ENCODE data around the gene LDB2. TPM values are rescaled to one million over a fixed set of nuclear protein-coding genes. Genes with fewer than 3 reads are reported as not detected.
A peak's percentile ranks its signal among the peaks of the same experiment; 100 is the strongest.

Gene LDB2
- total RNA-seq, 1 donor from 2014 or later = 137 TPM

DNA sequence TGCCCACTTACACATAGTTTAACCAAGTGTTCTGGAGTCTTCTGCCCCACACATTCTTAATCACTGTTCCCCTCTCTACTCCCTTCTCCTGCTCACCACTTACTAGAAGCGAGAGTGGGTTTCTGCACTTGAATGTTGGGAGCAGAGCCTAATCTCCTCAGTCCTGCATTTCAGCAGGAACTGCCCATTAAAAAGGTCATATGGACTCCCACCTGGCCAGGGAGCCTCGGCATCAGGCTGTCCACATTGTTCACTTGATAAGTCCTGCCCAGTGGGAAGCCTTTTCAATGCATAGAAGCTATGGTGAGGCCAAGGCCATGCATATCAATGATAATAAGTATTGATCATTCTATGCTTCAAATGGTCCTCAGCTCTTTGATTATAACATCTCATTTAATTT, 144.3 kb downstream of the LDB2 start:
- no peak for DNase-seq (ENCODE audit: low spot score in 2 of 2)
- H3K4me1 ChIP-seq = peaks cover 0 to 2% of the 10 kb centered on the region in 2 donors
- H3K9me3 ChIP-seq = no peaks in the 10 kb centered on the region
- no peak overlapping the region for H3K4me3 ChIP-seq
- H3K27me3 ChIP-seq = no peaks in the 10 kb centered on the region
- TF ChIP-seq, protein P1, sequence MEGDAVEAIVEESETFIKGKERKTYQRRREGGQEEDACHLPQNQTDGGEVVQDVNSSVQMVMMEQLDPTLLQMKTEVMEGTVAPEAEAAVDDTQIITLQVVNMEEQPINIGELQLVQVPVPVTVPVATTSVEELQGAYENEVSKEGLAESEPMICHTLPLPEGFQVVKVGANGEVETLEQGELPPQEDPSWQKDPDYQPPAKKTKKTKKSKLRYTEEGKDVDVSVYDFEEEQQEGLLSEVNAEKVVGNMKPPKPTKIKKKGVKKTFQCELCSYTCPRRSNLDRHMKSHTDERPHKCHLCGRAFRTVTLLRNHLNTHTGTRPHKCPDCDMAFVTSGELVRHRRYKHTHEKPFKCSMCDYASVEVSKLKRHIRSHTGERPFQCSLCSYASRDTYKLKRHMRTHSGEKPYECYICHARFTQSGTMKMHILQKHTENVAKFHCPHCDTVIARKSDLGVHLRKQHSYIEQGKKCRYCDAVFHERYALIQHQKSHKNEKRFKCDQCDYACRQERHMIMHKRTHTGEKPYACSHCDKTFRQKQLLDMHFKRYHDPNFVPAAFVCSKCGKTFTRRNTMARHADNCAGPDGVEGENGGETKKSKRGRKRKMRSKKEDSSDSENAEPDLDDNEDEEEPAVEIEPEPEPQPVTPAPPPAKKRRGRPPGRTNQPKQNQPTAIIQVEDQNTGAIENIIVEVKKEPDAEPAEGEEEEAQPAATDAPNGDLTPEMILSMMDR (IDR thresholded peaks at IDR 0.05) = no peak
- no peak overlapping the region for H3K27ac ChIP-seq
- H3K36me3 ChIP-seq = no peaks in the 10 kb centered on the region
- intact Hi-C loops (cut with DNase I) = loop anchor here (10.0 kb wide), 1 partner anchor 239 kb away; no protein-coding TSS in a partner anchor

GRCh38 chr4:16752150-16752549, 146.3 kb downstream of the LDB2 start:
- intact Hi-C loops (cut with DNase I) = loop anchor here (10.0 kb wide), 1 partner anchor 237 kb away; no protein-coding TSS in a partner anchor
- no peak for DNase-seq (ENCODE audit: low spot score in 2 of 2)
- TF ChIP-seq, protein P1 (IDR thresholded peaks at IDR 0.05) = peak in 1 of 3 experiments; percentile 22

GRCh38 chr4:16750882-16751642, 147.4 kb downstream of the LDB2 start:
- Histone ChIP-seq H3K9me3 (no peaks in the 10 kb centered on the region), H3K27ac (no peak overlapping the region), H3K27me3 (no peaks in the 10 kb centered on the region), H3K36me3 (no peaks in the 10 kb centered on the region), H3K4me1 (no peaks in the 10 kb centered on the region), H3K4me3 (no peak overlapping the region)
- intact Hi-C loops (cut with DNase I) = loop anchor here (10.0 kb wide), 1 partner anchor 236 kb away; no protein-coding TSS in a partner anchor
- DNase-seq (ENCODE audit: low spot score in 2 of 2) = no peak
- TF ChIP-seq, protein P1 (IDR thresholded peaks at IDR 0.05) = no peak

More at GRCh38 chr4:16752150-16752549, 146.3 kb downstream of the LDB2 start:
- Histone ChIP-seq H3K4me3 (no peak overlapping the region), H3K4me1 (peaks cover 0 to 2% of the 10 kb centered on the region in 2 donors), H3K27me3 (no peaks in the 10 kb centered on the region), H3K36me3 (no peaks in the 10 kb centered on the region), H3K27ac (no peak overlapping the region), H3K9me3 (no peaks in the 10 kb centered on the region)

DNA sequence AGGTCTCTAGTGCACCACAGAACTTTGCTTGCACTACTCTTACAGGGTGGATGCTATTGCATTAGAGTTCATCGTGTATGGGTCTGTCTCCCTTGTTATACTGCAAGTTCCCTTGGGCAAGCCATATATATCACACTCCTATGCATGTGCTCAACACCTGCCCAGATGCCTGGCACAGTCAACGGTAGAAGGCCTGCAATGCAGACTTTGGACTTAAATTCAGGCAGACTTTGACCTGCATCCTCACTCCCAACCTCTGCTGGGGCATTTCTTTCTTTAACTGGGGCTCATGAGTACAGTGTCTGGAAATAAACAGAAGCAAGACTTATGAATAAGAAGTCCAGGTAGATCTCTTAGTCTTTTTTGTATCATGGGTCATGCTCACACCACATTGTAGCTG, 148.2 kb downstream of the LDB2 start:
- no peak for DNase-seq (ENCODE audit: low spot score in 2 of 2)
- Histone ChIP-seq H3K27me3 (no peaks in the 10 kb centered on the region), H3K27ac (no peak overlapping the region), H3K4me3 (no peak overlapping the region), H3K4me1 (no peaks in the 10 kb centered on the region), H3K9me3 (no peaks in the 10 kb centered on the region), H3K36me3 (no peaks in the 10 kb centered on the region)
- TF ChIP-seq, protein P1 (IDR thresholded peaks at IDR 0.05) = no peak
- intact Hi-C loops (cut with DNase I) = loop anchor here (10.0 kb wide), 1 partner anchor 235 kb away; no protein-coding TSS in a partner anchor

DNA sequence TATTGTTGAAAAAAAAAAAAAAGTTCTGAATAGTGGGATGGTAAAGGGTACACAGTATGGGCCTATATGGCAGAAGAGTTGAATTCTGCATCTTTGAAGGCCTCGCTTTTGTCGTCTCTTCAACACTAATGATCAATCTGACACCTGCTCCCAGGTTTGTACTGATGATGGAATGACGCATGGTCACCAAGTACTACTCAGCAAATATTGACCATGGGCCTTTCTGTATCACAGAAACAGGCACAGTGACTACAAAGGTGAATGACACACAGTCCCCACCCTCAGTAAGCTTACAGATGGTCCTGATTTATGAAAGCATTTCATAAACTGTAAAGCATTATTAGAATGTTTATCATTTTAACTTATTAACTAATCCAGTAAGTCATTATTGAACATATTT, 152.6 kb downstream of the LDB2 start:
- Histone ChIP-seq H3K36me3 (no peaks in the 10 kb centered on the region), H3K9me3 (no peaks in the 10 kb centered on the region), H3K27me3 (no peaks in the 10 kb centered on the region), H3K4me3 (no peak overlapping the region), H3K4me1 (no peaks in the 10 kb centered on the region), H3K27ac (no peak overlapping the region)
- DNase-seq (ENCODE audit: low spot score in 2 of 2) = no peak
- TF ChIP-seq, protein P1 (IDR thresholded peaks at IDR 0.05) = no peak
- intact Hi-C loops (cut with DNase I) = no loop called here
